ENCODE data around the gene DKK1.

GRCh38 chr10:52280051-52280450 lies 34.0 kb upstream of the DKK1 start:
- TF ChIP-seq CTCF (IDR thresholded peaks at IDR 0.05) (no peak), POLR2AphosphoS5 (IDR thresholded peaks at IDR 0.05) (no peak)

Measured in breast epithelium (tissue), 3 donors.